ENCODE data around the gene SLC44A2.

- TF ChIP-seq CTCF (IDR thresholded peaks at IDR 0.05; ENCODE audit: poor library complexity) = no peak
- no peak for TF ChIP-seq EZH2 (IDR thresholded peaks at IDR 0.05; ENCODE audit: borderline replicate concordance)
- no peak for TF ChIP-seq EZH2phosphoT487 (IDR thresholded peaks at IDR 0.05; ENCODE audit: low read depth, severe bottlenecking, unreplicated experiment)
These were observed 63.4 kb downstream of the SLC44A2 start for GRCh38 chr19:10688545-10689280.

All from hepatocyte (in vitro differentiated cells).